ENCODE data around the gene KRTAP2-3.

GRCh38 chr17:41048441-41048840, 11.5 kb downstream of the KRTAP2-3 start:
- TF ChIP-seq CTCF (IDR thresholded peaks at IDR 0.05; ENCODE audit: low read depth, low read length): no peak
- no peak for TF ChIP-seq EZH2phosphoT487 (IDR thresholded peaks at IDR 0.05; ENCODE audit: low read depth)

Data from OCI-LY3 (cell line).